HK-2 (cell line): ENCODE data around the gene KCNH1.
"Not testable (repeated sequence)": the region's sequence is repeated elsewhere in the genome, so short reads cannot be mapped to it uniquely, and the experiment has no call there.

Experiments
- DNase-seq: peaks from one replicate; pipeline ENCODE4 v3.0.0-alpha.2; 2018; ENCODE audit not compliant: unreplicated experiment

KCNH1 gene

DNA sequence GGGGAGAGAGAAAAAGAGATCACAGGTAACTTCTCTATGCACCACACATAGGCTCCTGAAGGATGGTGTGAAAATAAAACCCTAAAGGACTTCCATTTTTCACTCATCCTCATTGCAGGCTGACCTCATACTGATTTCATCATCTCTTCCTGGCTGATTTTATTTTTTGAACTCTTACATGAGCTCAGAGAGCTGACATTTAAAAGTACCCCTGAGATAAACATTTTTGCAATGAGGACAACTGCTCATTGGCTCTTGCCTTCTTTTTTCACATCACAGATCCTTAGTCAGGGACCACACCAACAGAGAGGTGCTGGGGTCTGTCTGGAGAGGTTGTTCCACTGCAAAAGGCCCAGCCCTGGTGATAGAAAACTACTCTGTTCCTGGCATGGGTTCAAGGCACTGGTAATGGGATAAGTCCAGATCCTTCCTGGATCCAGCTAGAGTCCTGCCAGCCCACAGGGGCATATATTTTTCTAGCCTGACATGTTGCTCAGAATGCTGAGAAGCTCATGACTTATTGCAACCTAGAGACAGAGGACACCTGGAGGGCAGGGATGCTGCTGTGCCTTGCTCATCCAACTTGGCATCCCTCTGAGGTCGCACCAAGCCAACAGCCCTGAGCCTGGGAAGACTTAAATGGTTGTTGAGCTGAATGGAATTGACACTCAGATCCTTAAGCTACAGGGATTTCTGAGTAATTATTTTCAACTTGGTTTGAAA, 445.3 kb downstream of the KCNH1 start:
- DNase-seq: no peak

DNA sequence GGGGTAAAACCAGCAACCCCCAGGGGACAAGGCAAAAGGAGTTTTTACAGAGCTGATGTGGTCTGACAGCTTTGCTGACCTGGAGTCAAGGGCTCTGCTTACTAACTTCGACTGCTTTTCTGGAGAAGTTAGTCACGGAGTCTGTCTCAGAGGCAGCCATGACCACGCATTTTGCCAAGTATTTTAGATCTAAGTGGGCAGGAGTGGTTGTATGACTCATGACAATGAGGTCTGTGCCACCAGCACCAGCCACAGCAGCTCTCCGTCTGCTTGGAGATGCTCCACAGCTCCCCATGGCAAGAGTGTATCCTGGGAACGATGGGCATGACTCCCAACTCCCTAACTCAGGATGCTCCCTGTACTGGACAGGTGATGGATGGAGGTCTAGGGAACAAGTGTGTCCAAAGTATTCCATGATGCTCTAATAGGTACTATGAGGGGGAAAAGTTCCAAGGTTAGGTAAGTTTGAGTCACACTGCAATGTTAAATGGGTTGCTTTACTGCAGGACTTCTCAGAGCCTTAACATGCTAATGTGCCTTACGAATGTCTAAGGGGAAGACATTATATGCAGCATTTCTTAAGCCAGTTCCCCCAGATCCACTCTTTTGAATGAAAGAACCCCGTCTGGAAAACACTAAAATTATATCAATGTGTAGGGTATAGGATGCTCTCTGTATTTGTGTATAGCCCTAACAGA, 446.2 kb downstream of the KCNH1 start:
- peak; percentile 40 for DNase-seq

DNA sequence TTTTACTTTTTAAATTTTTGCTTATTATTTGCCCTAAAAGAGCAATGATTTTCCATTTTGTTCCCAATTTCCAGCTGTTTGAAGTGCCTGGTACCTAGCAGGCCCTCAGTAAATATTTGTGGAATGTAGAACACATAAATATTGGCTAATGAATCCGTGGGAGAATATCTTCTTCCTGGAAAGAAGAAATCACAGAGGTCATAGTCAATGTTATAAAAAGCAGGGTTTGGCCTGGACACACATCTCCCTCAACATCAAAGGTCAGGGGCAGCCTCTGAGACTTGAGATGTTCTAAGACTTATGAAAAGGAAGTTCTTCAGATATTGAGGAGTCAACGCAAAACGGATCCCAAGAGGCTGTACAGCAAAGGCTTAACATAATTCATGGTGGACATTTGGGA, 447.1 kb downstream of the KCNH1 start:
- no peak for DNase-seq

DNA sequence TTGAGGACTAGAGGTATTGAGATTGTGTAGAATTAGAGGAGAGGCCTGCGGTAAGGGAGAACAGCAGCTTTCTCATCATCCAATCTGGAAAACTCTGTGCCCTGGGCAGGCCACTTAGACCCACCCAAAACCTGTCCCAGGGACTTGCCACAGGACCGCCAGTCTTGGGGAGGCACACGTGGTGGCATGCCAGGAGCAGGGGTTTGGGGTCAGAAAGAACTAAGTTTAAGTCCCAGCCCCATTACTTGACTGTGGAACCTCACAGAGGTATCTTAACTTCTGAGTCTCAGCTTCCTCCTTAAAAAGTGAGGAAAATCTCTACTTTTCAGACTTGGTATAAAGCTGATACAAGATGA, 448.7 kb downstream of the KCNH1 start:
- DNase-seq: no peak

DNA sequence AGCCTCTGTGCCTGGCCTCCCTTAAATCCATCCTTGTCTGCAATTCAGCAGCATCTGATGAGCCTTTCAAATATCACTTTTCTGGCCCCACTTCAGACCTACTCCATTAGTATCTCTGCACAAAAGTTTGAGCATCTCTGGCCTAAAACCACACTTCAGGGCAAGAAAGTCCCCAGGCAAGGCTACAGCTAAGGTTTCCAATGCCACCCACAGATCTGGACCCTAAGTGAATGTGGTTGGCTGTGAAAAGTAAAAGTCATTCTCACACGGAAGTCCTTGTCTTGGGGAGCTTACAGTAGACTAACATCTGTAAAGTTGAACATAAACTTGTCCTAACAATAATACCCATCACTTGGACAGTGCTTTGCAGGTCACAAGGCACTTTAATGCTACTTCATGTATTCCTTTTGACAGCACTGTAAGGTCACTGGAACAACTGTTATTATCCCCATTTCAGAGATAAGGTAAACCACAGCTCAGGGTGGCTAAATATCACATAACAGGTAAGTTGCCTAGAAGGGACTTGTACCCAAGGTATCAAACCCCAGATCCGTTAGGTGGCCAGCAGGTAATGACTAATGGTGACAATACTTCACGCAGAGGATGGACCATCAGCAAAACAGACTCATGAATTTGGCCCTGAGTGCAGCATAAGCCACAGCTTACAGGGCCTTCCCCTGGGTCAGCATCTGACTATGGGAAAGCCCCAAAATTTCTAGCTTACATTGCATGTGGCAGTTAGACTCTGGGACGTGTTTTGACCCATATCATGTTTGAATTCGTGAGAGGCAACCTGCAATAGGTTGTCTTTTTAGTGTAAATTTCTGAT, 449.3 kb downstream of the KCNH1 start:
- DNase-seq: no peak

DNA sequence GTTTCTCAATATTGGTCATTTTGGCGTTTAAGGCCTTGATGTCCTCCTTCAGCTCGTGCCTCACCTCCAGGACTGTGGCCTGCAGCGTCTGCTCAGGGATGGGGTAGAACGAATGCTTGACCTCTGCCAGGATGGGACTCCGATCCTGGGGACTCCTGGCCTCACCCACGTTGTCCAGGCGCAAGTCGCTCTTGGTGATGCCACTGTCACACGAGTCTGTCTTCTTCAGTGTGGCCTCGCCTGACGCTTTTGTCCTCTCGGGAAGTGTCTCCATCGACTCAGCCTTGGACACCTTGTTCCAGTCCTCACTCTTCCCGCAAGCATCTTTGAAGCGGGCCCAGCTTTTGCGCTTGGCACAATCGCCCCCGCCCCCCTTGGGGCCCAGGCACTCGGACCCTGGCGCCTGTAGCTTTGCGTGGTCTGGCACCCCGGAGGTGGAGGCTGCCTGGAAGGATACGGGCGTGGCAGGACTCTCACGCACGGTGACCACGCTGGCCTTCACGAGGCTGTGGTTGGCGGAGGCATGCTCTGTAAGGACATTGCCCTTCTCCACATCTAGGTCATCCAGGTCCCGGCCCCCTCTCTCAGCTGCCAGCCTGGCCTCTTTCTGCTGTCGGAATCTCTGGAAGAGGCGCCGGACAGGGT, 450.4 kb downstream of the KCNH1 start:
- no peak for DNase-seq

DNA sequence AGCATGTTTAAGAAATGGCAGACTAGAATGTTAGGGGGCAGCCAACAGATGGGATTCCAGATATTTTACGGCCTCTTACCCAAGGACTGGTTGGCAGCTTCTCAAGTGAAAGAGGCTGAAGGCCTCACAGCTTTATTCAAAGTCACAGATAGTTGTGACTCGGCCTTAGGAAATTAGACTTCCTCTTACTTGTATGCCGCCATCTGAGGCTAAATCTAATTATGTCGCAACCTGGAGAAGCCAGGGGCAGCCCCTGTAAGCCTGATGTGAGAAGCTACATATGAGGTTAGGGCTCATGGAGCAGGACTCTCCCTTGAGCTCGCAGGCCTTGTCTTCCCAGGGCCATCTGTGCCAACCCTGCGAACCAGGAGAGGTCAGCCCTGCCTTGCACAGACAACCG, 452.8 kb downstream of the KCNH1 start:
- no peak for DNase-seq

DNA sequence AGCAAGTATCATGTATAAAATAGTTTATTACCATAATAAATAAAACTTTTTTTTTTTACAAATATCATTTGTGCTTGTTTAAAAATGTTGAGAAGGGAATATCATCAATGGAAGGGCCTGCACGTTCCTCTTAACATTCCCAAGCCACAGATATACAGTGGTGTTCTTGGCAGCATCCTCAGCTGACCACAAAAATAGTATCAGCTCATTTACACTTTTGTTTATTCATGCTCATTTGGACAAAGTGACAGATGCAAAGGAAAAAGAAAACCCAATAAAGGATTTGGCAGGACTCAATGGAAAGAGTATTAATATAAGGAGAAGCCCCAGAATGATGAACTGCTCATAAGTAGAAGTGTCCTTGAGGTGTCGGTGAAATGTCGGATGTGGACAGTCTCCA, 455.6 kb downstream of the KCNH1 start:
- DNase-seq: no peak

DNA sequence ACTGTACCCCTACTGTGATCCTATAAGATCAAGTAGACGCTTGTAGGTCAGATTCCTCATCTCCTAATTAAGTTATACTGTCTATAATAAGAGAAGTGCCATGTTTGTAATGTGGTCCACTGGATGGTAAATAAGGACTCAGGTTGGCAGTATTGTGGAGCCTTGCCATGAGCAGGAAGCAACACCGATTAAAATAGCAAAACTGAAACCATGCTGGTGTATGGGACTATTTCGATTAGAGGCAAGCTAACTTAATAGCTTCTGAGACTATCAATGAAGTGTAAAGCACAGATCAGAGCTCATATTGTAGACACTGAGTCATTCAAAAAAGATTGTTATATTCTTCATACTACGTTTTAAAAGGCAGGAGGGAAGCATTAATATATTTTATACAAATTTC, 456.4 kb downstream of the KCNH1 start:
- DNase-seq: no peak

DNA sequence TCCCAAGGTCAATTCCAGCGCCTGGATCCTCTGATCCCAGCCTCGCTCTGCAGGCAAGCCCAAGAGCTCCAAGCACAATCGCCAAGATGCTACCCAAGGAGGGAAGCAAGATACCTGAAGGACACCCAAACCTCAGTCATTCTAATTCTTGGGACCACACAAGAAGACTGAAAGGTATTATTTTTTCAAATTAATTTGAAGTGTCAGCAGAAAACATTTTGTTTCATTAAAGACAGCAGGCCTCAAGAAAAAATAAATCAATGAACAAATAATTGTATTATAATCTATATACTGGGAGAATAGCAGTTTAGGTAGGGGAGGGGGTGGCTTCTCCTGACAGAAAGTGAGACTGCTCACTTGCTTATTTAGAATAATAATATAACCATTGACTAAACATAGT, 457.4 kb downstream of the KCNH1 start:
- no peak for DNase-seq

DNA sequence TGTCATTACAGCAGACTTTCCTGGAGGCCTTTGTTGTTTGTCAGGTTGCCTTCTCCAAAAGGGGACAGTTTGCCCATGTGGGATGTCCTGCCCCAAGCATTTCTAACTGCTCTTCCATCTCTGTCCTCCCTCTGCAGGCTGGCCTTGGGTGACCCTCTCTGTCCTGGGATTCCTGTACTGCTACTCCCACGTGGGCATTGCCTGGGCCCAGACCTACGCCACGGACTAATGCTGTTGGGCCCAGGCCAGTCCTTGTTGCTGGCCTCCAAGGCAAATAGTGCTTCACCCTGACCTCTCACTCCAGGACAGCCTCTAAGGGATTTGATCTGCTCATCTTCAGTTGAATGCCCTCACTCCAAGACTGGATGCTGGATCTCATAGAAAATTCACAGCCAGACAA, 459.8 kb downstream of the KCNH1 start:
- DNase-seq: no peak

DNA sequence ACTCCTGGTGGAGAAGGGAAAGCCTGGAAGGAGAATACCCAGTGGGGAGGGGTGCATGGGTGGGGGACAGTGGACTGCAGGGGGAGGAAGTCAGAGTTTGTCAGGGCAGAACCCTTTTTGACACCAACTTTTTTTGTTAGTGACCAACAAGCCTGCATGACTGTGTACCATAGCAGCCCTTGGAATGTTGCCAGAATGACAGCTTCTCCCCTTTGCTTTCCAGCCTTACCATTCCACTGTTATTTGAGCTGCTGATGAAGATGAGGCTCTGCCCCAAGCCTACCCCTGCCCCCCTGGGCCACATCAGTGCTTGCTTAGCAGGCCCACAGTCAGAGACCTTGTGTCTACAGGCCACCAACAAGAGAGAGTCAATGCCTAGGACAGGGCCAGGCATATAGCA, 464.0 kb downstream of the KCNH1 start:
- DNase-seq: no peak

DNA sequence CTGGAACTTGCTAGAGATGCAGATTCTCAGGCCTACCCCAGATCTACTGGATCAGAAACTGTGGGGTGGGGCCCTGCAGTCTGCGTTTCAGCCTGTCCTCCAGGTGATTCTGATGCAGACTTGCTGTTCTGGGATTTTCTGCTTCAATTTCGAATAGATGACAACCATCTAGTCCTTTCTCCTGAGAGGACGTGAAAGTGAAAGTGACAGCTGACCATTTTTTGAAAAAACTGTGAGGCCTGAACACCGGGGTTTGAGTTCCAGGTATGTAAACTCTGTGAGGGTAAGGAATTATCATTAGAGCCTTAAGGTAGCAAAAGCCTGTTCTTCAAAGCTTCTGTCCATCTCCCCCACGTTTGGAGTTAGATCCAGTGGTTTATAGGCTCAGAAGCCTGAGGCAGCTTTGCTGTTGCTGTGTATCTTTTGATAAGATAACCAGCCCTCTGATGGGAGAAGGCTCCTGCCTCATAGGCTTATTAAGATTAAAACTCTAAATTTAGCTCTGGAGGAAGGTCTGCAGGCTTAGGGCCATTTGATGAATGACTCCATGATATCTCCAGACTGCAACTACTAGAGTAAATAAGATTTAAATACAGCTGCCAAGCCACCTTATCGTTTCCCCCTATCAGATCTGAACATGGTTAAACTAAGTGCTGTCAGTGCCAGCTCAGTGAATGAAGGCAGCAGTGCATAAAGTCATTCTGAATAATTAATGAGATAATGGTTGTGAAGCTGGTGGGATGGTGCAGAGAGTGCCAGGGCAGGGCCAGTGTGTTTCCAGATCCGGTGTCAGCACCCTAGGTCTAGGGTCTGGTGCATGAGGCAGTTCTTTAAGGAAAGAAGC, 470.0 kb downstream of the KCNH1 start:
- DNase-seq: no peak

DNA sequence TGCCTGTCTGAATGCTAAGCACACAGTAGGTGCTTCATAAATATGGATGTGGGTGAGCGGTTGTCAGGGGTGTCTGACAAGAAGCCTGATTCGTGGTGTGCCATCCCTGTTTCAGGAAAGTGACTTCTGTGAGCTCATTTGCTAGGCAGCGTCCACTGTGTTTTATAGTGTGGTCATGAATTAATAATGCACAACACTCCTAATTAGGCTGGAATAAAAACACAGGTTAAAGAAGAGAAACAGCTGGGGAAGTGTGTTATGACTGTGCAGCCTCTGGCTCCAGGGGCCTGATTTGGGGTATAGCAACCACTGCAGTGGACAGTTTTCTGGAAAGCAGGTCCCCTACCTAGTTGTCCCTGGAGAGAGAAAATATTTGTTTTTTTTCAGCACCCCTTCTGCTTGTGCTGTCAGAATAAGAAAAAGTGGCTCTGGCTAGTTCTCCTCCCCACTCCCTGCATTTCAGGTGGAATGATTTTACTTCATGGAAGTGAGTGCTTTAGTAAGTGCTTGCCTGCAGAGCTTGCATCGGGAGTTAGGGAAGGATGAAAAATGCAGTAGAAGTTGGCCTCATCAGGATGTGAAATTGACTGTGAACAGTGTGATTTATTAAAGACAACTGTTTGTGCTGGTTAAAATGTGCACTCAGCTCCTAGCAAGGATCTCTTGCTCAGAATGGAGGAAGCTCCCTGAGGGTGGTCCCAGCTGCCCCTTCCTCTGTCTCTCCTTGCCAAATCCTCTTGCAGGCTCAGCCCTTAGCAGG, 471.5 kb downstream of the KCNH1 start:
- no peak for DNase-seq

DNA sequence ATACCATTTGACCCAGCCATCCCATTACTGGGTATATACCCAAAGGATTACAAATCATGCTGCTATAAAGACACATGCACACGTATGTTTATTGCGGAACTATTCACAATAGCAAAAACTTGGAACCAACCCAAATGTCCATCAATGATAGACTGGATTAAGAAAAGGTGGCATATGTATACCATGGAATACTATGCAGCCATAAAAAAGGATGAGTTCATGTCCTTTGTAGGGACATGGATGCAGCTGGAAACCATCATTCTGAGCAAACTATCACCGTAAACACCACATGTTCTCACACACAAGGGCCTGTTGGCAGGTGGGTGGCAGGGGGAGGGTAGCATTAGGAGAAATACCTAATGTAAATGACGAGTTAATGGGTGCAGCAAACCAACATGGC, 472.4 kb downstream of the KCNH1 start:
- DNase-seq: not testable (repeated sequence)

DNA sequence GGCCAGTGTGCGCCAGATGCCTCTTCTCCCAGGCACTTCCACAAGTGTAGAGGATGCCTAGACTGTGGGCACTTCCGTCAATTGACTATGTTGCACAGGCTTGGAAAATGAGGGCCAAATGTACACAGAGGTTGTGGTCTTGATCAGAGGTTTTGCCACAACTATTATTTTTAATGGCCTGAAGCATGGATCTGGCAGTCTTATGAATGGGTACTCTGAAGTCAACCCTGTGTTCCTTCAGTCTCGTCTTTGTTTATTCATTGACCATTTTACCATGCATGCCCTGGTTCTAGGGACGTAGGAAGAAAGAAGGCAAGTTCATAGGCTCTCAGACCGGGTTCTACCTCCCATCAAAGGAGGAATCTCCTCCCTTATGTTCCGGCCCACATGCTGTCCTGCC, 476.1 kb downstream of the KCNH1 start:
- no peak for DNase-seq

DNA sequence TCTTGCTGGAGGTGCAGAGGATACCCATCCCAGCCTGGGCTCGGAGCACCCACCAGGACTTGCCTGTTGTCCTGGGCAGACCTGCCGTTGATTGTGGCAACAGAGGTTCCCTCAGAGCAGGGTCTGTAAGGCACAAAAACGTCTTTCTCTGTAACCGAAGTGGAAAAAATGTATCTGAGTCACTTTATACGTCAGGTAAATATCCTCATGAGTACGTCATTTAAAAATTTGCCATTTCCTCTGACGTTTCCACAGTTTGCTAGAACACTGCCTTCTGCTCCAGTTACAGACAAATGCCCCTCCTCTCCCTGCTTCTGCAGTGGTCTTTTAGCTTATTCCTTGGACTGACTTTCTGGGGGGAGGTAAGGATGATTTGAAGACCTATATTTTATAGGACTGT, 478.4 kb downstream of the KCNH1 start:
- DNase-seq: no peak

DNA sequence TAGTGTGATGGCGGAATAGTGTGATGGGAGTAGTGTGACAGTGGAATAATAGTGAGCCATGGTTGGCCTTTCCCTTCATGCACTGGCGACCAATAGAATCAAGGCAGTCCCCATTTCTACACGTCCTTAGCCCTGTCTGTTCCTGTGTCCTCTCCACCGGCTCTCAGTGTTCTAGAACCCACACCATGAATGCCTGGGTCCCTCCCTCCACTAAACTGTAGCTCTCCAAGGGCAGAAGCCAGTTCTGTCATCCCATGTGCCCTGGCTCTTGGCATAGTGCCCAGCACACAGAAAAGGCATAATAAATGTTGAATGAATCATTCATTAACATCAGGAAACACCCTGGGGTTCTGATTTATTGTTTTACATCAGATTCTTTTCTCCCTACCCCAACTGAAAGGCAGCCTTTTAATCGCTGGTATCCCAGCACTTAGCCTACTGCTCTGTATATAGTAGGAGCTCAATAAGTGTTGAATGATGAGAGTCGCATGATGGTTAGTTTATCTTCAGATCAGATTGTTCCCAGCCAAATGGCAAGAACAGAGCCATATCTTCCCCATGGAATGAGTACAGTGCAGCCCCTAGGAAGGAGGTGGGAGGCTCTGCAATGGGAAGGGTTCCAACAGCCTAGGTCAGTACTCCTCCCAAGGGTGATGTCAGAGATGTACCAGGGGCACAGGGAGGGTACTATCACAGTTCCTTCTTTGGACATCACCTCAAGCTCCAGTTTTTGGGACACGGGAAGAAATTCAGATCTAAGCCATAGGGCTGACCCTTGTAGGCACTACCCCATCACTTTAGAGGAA, 479.6 kb downstream of the KCNH1 start:
- no peak for DNase-seq

DNA sequence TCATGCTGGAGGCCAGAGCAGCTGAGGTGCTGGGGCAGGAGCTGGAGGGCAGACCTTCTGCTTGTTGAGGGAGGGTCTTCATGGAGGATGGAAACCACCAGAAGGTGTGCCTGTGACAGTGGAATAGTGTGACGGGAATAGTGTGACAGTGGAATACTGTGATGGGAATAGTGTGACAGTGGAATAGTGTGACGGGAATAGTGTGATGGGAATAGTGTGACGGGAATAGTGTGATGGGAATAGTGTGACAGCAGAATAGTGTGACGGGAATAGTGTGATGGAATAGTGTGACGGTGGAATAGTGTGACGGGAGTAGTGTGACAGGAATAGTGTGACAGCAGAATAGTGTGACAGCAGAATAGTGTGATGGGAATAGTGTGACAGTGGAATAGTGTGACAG, 480.2 kb downstream of the KCNH1 start:
- no peak for DNase-seq
